ENCODE data around the gene AXIN1.
"Not testable (repeated sequence)": the region's sequence is repeated elsewhere in the genome, so short reads cannot be mapped to it uniquely, and the experiment has no call there.

The AXIN1 gene

DNA sequence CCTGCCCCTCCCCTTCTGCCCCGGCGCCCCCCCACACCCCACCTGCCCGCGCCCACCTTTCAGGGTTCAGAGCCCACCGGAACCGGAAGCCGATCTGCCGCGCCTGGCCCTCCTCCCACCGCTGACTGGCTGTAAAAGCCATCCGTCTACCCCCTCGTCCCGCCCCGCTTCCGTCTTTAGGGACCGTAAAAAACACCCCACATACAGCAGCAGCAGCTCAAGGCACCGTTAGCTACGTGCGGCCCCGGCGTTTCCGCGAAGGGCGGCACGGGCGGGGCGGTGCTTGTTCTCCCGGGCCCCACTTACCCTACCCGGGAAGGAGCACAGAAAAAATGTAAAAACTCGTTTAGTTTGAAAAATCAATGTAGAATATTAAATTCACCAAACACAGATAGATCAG lies 17.9 kb upstream of the AXIN1 start, which contains the start of gene MRPL28:
Gene MRPL28, minus strand, starts transcription at position 96 of the 400 bp plus-strand sequence. CDS start 320 bp downstream, outside the sequence.
- DNase-seq (ENCODE audit: low read depth in 2 of 2): peak; percentile 89 to 91

DNA sequence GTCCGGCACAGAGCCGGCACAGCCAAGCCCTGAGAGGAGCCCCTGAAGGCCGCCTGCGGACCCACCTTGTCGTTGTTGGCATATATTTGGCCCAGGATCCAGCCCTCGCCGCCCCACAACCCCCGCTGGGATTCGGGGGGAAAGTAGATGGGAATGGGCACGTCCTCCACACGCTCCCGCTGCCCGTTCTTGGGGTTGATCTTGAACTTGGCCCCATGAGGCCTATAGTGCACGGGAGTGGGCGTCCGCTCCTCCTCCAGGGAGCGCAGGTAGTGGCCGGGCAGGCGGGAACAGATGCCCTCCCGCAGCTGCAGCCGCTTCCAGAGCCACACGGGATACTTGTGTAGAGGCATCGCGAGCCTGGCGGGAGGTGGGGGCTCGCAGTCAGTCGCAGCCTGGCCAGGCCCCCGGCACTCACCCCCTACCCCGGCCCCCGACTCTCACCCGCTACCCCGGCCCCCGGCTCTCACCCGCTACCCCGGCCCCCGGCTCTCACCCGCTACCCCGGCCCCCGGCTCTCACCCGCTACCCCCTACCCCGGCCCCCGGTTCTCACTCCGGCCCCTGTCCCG lies 17.4 kb upstream of the AXIN1 start:
- no peak for DNase-seq (ENCODE audit: low read depth in 2 of 2)

DNA sequence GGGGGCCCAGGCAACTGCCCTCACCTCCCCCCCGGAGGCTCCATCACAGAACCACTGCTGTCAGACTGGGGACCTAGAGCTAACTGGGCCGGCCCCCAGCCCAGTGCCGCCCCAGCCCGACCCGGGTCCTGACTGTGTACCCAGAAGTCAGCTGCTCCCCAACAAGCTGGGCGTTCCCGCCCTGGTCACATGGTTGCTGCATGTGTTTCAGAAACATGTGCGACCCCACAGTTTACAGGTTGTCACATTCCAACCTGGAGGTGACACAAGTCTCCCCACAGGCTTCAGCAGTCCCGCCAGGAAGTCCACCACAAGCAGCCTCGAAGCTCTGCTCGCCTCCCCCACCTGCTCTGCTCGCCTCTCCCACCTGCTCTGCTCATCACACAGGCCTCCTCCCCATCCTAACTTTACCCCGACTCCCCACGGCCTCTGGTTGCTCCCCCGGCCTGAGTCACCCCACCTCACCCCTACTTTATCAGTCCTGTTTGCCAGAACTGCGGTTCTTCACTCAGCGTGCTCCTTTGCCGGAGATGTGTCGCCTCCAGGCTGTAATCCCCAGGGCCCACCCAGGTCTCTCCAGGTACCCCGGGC lies 16.8 kb upstream of the AXIN1 start:
- DNase-seq (ENCODE audit: low read depth in 2 of 2): no peak

DNA sequence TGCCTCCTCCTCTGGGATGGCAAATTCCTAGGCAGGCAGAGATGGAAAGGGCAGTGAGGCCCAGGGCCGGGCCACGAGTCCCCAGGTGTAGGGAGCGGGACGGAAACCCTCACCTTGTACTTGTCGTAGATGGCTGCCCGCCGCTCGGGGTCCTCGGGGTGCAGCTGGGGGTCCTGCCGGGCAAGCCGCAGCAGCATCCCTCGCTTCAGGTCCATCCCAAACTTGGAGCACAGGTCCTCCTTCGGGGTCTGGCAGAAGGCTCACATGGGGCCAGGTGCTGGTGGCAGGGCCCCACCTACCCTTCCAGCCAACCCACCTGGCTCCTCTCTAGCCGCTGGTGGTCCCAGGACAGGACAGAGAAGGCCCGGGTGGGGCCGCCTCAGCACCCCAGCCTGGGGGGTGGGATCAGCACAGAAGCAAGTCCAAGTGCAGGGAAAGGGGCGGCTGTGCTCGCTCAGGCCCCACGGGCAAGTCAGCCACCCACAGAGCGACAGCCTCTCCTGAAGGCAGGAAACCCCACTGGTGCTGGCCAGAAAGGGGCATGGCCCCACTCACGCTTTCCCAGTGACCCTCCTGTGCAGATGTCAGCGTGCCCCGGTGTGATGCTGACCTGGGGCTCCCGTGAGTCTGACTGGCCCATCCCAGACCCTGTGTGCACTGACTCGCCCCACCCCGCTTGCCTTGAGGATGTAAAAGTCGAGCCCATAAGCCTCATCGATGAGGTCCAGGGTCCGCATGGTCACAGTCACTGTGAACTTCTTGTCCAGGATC lies 16.1 kb upstream of the AXIN1 start:
- DNase-seq (ENCODE audit: low read depth in 2 of 2): no peak

DNA sequence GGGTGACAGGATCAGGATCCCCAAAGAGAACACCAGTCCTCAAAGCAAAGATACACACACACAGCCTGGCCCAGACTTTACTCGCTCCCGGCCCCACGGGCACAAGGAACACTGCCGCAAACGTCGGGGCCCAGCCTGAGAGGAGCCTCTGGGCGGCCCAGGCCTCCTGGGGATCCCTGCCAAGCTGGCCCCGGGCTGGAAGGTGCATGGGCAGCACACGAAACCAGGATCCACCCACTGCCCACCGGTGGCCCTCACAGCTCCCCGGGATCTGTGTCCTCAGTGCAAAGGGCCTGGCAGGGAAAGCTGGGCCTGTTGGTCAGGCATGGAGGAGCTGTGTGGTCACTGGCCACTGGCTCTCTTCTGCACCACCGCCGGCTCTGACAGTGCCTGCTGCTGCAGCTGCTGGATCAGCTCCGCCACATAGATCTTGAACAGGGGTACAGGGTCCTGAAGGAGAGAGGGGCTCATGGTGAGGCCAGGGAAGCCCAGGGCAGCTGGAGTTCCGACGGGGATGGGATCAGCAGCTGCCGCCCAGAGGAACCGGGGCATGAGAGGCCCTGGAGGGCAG lies 14.9 kb upstream of the AXIN1 start:
- DNase-seq (ENCODE audit: low read depth in 2 of 2): no peak

DNA sequence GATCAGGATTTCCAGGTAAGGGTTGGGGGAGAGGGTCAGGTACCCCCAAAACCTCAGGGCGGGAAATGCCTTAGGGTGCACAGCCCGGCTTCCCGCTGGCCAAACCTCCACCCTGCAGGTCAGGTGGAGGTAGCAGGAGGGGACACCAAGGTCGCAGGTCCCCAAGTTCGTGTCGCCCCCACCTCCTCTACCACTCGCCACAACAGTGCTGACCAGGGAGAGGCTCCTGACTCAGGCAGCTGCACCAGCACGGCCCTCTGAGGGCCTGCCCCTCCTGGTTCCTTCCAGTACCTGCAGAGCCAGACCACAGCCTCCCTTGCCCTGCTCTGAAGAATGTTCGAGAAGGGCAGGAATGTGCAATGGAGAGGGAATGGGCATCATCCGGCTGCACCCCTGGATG lies 14.0 kb upstream of the AXIN1 start:
- no peak for DNase-seq (ENCODE audit: low read depth in 2 of 2)

DNA sequence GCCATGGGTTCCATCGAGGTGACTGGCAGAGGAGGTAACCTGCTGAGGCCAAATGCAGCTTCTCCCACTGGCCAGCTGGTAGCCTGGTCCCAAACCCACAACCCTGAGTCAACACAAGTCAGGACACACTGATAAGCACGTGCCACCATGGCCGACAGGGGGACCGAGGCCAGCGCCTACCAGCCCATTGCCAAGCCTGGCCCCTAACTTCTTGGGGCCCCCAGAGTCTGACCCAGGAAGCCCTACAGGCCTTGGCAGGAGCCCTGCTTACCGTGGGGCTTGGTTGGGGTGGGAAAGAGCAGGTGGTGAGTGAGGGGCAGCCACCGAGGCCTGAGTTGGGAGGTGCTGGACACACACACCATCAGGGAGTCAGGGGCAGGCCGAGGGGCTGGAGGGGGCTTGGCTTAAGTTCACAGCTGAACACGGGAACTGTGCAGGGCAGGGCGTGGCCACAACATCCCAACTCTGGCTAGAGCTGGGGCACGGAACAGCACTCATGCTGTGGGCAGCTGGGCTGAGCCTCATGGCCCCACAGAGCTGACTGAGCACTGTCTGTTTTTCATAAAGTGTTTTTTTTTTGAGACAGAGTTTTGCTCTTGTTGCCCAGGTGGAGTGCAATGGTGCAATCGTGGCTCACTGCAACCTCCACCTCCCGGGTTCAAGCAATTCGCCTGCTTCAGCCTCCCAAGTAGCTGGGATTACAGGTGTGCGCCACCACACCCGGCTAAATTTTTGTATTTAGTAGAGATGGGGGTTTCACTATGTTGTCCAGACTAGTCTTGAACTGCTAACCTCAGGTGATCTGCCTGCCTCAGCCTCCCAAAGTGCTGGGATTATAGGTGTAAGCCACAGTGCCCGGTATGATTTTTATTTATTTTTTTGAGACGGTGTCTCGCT lies 12.3 kb upstream of the AXIN1 start:
- no peak for DNase-seq (ENCODE audit: low read depth in 2 of 2)

DNA sequence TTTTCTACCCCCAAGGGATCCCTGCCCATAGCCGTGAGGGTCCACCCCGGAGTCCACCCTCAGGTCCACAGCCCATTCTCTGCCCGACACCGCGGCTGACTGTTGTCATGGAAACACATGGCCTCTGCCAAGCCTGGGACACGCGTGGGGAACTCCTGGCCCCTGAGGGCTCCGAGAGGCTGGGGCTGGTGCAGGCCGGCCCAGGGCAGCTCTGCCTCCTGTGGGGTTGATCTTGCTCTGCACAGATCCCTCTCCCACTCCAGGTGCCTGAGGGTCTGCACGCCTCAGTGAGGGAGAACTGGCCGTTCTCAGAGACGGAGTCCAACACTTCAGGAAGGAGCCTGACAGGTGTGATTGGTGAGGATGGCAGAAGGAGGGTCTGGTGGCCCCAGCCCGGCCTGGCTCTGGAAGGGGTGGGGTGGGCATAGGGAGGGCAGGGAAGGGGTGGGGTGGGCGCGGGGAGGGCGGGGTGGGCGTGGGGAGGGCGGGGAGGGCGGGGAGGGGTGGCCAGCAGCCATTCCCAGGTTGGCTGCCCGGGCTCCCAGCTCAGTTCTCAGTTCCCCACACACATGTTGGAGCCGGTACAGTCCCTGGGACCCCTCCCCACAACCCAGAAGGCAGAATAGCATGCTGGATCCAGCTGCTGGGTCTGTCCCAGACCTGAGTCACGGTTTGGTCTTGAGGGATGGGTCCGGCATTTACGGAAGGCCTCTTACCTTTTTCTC lies 11.4 kb upstream of the AXIN1 start:
- no peak for DNase-seq (ENCODE audit: low read depth in 2 of 2)

DNA sequence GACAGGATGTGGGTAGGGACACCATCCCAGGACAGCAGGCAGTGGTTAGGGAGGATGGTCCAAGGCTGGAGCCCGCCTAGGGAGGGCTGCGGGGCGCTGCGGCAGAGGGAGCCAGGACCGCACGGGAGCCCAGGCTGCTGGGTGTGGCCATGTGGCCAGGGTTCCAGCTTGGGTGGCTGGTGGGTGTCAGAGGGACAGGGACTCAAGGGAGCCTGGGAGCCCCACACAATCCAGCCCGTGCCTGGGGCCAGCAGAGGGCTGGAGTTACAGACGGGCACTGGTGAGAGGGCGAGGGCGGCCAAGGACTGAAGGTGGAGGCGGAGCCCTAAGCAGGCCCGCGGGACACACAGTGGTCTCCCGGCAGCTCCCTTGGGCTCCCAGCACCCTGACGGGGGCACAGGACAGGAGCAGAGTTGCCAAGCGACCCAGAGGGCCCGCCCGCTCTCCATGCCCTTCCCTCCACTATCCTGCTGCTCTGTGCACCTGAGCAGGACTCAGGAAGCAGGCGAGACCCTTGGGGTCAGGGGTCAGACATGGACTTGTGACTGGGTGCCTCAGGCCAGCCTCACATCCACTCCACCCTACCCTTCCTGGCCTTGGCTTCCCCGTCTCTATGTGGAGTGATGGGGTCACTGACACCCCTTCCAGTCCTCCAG lies 10.7 kb upstream of the AXIN1 start:
- no peak for DNase-seq (ENCODE audit: low read depth in 2 of 2)

DNA sequence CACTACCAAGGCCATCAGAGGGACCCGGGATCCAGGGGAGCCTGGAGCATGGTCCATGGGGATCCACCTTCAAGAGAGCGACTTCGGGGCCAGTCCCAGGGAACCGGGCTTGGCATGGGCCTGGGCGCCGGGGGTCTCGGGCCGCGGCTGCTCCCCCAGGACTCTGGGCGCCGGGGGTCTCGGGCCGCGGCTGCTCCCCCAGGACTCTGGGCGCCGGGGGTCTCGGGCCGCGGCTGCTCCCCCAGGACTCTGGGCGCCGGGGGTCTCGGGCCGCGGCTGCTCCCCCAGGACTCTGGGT lies 10.1 kb upstream of the AXIN1 start:
- DNase-seq (ENCODE audit: low read depth in 2 of 2): not testable (repeated sequence)

DNA sequence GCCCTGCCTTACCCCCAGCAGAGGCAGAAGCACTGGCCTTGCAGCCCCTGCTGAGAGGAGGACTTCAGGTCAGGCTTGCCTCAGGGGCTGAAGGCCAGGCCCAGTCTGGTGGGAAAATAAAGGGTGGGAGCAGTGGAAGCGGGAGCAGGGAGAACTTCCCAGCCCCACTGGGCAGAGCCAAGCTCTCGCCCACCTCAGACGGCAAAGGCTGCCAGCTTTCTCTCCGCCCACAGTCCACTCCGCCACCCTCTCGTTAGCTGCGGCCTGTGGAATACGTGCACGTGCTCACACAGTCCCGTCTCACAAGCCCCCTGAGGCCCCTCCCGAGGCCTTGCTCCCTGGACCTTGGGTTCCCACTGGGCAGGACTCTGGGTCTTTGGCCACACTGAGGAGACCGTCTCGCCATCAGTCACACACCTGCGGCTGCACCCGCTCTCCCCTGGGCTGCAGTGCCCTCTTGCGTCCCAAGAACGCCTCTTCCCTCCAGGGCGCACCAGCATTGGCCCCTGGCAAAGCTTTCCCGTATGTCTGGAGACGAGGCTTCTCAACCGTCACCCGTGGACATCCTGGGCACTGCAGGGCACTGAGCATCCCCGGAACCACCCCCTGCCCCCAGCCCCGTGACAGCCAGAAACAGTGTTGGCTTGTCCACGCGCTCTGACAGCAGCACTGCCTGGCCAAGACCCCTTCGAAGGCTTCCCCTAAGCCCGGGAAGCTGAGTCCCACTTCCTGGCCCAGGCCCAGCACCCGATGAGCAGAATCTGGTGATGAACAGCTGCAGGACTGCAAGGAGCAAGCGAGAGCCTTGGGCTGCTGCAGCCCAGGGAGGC lies 9.6 kb upstream of the AXIN1 start:
- peak; percentile 62 to 64 for DNase-seq (ENCODE audit: low read depth in 2 of 2)

DNA sequence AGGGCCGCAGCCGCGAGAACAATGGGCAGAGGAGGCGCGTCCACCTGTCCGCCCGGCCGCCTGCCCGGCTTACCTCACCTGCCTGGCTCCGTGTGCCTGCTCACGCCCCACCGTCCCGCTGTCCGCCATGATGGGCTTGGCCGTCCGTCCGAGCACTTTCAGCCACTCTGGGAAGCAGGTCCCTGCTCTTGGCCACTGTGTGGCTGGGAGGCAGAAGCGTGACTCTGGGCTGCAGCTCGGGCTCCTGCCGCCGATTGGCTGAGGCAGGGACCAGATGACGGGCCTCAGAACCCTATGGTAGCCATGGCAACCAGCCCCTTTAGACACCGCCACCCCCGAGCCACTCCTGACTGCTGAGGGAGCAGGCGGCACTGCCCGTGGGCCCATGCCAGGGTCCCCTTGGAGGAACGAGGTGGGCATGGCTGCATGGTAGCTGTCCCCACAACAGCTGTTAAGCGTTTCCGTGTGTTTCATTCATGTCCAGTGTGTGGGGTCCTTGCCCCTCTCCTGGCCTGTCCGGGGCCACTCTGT lies 8.9 kb upstream of the AXIN1 start:
- no peak for DNase-seq (ENCODE audit: low read depth in 2 of 2)

DNA sequence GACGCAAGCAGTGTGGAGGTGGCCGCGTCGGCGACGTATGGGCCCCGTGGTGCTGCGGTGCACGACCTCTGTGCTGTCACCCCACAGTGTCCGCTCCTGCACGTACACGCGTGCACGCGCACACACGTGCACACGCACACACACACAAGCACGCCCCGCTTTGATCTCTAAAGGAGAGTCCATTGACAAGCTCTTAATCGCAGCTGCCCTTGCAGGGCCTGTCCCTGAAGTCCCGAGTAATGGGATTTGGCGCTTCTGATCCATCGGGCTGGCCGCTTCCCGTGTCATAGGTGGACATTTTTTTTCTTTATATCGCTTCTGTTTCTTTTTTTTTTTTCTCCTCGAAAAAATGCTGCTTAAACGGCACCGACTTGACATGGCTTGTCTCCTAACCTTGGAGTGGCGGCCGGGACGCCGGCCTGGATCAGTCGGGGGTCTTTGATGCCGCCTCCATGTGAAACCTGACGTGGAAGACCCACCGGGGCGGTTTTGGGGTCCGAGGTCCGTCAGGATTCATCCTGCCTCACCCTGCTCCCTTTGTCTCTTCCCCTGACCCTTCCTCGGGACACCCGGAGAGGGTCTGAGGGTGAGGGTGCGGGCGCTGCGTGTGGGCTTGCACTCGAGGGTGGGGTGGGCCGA lies 8.3 kb upstream of the AXIN1 start:
- DNase-seq (ENCODE audit: low read depth in 2 of 2): no peak

DNA sequence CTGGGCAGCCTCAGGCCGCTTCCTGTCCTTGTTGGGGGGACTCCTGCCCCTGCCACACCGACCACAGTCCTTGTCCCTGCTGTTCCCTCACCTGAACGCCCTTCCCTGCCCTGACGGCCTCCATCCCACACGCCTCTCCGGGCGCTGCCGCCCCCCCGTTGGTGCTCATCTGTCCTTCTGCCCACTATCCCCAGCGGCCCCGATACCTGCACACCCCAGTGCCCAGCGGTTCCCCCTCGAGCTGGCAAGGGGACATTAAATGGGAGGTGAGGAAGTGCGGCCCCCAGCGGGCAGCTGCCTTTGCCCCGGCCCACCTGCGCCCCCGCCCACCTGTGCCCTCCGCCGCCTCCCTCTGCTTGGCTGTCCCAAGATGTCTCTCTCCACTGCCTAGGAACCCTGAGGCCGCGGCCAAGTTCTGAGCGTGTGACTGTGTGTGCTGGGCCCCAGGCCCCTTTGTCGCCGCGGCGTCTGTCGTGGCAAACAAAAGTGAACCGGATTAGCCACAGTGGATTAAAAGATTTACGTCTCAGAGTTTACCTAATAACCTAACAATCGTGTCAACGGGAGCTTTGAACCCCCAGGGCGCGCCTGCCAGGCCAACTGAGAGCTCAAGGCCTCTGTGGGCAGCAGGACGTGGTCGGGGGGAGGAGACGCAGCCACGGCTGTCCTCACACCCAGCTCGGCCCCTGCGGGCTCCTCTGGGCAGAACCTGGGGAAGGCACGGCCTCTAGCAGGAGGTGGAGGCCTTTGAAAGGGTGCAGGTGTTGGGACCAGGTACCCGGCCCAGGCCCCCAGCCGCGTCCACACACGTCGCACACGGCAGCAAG lies 7.6 kb upstream of the AXIN1 start:
- no peak for DNase-seq (ENCODE audit: low read depth in 2 of 2)

DNA sequence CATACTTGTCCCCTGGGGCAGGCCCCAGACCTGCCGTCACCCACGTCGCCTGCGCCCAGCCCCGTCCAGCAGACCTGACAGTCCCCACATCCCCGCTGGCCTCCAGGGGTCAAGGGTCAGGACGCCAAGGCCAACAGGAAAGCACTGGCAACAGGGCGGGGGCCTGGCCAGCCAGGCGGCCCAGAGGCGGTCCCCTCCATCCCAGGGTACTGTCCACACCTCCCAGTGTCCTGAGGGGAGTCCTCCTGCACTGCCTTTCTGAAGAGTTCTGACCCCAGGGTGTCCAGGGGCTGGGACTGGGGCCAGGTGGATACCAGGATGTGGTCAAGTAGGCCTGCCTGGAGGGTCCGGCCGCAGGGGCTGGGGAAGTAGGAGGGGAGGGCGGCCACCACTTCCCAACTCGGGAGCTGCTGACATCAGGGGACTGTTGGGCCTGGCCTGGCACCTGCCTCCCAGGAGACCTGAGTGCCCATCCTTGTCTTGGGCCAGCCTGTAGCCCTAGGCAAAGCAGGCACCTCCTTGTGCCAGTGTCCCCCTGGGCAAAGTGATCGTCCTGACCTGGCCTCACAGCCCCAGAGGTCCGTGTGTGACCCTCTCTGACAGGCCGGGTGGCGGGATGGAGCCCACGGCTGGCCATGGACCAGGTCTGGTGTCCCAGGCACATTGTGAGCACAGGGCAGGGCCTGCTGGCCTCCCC lies 6.7 kb upstream of the AXIN1 start:
- DNase-seq (ENCODE audit: low read depth in 2 of 2): no peak

DNA sequence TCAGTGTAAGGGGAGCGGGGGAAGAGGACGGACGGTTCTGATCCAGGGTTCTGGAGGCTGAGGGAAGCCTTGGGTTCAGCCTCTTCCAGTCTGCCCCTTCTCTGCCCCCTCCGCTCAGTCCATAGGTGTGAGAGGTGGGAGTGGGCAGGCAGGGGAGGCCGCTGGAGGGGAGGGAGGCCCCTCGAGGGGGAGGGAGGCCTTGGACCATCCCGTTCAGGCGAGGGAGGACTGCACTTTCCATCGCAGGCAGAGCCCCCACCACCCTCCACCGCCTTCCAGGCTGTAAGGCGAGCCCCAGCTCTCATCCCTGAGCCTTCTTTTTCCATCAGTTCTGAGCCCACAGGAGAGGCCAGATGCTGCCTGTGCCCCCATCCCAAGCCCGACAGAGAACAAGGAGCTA lies 4.2 kb upstream of the AXIN1 start:
- no peak for DNase-seq (ENCODE audit: low read depth in 2 of 2)

DNA sequence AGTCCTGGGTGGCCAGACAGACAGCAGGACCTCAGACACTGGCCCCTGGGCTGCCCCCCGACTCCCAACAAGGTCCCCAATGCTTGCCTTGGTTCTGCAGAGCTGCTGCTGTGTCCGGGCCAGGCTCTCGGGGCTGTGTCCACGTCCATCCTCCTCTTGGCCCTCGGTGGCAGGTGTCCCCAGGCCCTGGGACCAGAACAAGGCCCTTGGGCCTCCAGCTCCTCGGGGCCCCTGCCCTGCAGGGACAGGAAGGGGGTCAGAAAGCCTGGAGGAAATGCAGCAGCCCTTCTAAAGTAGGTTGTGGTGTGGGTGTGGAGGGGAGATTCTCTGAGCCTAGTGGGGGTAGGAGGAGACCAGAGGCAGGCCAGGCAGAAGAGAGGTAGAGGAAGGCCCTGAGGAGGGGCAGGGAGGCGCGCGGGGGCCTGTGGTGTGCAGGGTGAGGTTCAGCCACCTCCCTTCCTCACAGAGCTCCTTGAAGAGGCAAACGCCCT lies 2.5 kb upstream of the AXIN1 start:
- DNase-seq (ENCODE audit: low read depth in 2 of 2): no peak

Data from stimulated activated CD4-positive, alpha-beta T cell treated with anti-CD3 and anti-CD28 coated beads, Interleukin-1b, Interleukin-23, amount 100 ng/mL, for 4 hours (primary cell).